ENCODE data around the gene HIPK1.
"Not testable (repeated sequence)": the region's sequence is repeated elsewhere in the genome, so short reads cannot be mapped to it uniquely, and the experiment has no call there.

HIPK1 gene

GRCh38 chr1:114010433-114011184 is 81.5 kb downstream of the HIPK1 start:
- DNase-seq (ENCODE audit: low read depth in 2 of 2): no peak

GRCh38 chr1:114011796-114012195 is 82.7 kb downstream of the HIPK1 start:
- no peak for DNase-seq (ENCODE audit: low read depth in 2 of 2)

GRCh38 chr1:114015075-114015474 is 86.0 kb downstream of the HIPK1 start:
- no peak for DNase-seq (ENCODE audit: low read depth in 2 of 2)

GRCh38 chr1:114019724-114020123 is 90.6 kb downstream of the HIPK1 start:
- not testable (repeated sequence) for DNase-seq (ENCODE audit: low read depth in 2 of 2)

GRCh38 chr1:114021665-114022099 is 92.6 kb downstream of the HIPK1 start:
- no peak for DNase-seq (ENCODE audit: low read depth in 2 of 2)

- no peak for DNase-seq (ENCODE audit: low read depth in 2 of 2)
These were observed 93.8 kb downstream of the HIPK1 start for GRCh38 chr1:114022877-114023276.

- no peak for DNase-seq (ENCODE audit: low read depth in 2 of 2)
These were observed 94.3 kb downstream of the HIPK1 start for GRCh38 chr1:114023377-114023776.

GRCh38 chr1:114024049-114024448 is 94.9 kb downstream of the HIPK1 start:
- DNase-seq (ENCODE audit: low read depth in 2 of 2): no peak

GRCh38 chr1:114025609-114026401 is 96.7 kb downstream of the HIPK1 start:
- DNase-seq (ENCODE audit: low read depth in 2 of 2): no peak

GRCh38 chr1:114026797-114027196 is 97.7 kb downstream of the HIPK1 start:
- no peak for DNase-seq (ENCODE audit: low read depth in 2 of 2)

Measured in stimulated activated CD8-positive, alpha-beta memory T cell treated with anti-CD3 and anti-CD28 coated beads, Interleukin-7, amount 100 ng/mL, for 1 hour (primary cell).